ENCODE measurements around the gene NKIRAS1. TPM values are rescaled to one million over a fixed set of nuclear protein-coding genes. Genes with fewer than 3 reads are reported as not detected.

NKIRAS1 gene
- total and polyA plus RNA-seq, 2 of the 8 experiments (the other 6 are each of a cell fraction or from before 2014, with no cell fraction given) = 3.4 to 7.0 TPM

DNA sequence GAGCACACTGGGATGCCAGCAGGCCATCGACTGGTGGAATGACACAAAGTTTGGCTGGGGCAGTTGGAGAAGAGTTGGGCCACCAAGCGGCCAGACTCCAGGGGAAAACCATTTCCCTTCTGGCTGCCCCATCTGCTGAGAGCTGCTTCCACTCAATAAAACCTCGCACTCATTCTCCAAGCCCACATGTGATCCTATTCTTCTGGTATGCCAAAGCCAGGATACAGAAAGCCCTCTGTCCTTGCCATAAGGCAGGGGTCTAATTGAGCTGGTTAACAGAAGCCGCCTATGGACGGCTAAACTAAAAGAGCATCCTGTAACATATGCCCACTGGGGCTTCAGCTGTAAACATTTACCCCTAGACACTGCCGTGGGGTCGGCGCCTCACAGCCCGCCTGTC lies 55.1 kb downstream of the NKIRAS1 start:
- Histone ChIP-seq H3K9me3 (ENCODE audit: insufficient read depth in 2 of 2, low read depth in 1 of 2, low read length in 1 of 2) (no peaks in the 10 kb centered on the region), H2BK12ac (ENCODE audit: low read depth, low read length) (no peak overlapping the region), H3K23ac (ENCODE audit: insufficient read length) (no peak overlapping the region), H3K27ac (ENCODE audit: low read depth, low read length) (no peak overlapping the region), H3K18ac (ENCODE audit: extremely low read depth, low read length) (no peak overlapping the region), H2BK5ac (ENCODE audit: low read depth, low read length) (no peak overlapping the region; the same call in 1 of the 2 replicates), H3K4ac (replicated peaks; ENCODE audit: insufficient read length, low read depth, low read length) (no peak overlapping the region), H3K36me3 (ENCODE audit: control insufficient read depth in 2 of 4, insufficient read depth in 4 of 4, low read length in 3 of 4) (peaks cover 0 to 3% (median 0%) of the 10 kb centered on the region in 4 experiments; a peak in 1 of 8 replicates), H3K4me1 (replicated peaks in 1 of 4; ENCODE audit: control insufficient read depth in 3 of 4, insufficient read depth in 4 of 4, low read length in 3 of 4) (peaks cover 5 to 21% (median 14%) of the 10 kb centered on the region in 4 experiments), H3K14ac (ENCODE audit: insufficient read length) (no peak overlapping the region), H4K8ac (ENCODE audit: extremely low read depth, insufficient read depth, low read length) (no peak overlapping the region), H2BK120ac (replicated peaks; ENCODE audit: low read depth, low read length) (no peak overlapping the region), H3K79me2 (ENCODE audit: control insufficient read depth in 1 of 2, insufficient read depth in 2 of 2, low read length in 2 of 2) (peaks cover 0 to 90% of the 10 kb centered on the region in 2 experiments; a peak in 2 of 4 replicates), H3K4me2 (ENCODE audit: insufficient read depth in 1 of 2, low read depth in 2 of 2, low read length in 2 of 2) (no peak overlapping the region), H3K23me2 (ENCODE audit: low read depth, low read length) (no peaks in the 10 kb centered on the region), H4K20me1 (replicated peaks in 1 of 2; ENCODE audit: control insufficient read depth in 1 of 2, insufficient read depth in 2 of 2, low read length in 2 of 2) (peaks cover 16 to 17% of the 10 kb centered on the region in 2 experiments), H2AK5ac (ENCODE audit: low read depth, low read length) (no peak overlapping the region), H2BK15ac (ENCODE audit: low read length) (no peak overlapping the region), H4K5ac (ENCODE audit: insufficient read length, low read depth, low read length) (no peak overlapping the region), H3K56ac (replicated peaks; ENCODE audit: insufficient read length, low read depth, low read length) (no peak overlapping the region), H3K9ac (replicated peaks in 1 of 4; ENCODE audit: extremely low read depth in 1 of 4, low read depth in 3 of 4, low read length in 3 of 4) (no peak overlapping the region), H4K91ac (replicated peaks; ENCODE audit: insufficient read length, low read length) (no peak overlapping the region), H2AFZ (ENCODE audit: low read length) (no peak overlapping the region), H3K27me3 (replicated peaks in 1 of 4; ENCODE audit: control insufficient read depth in 3 of 4, extremely low read depth in 1 of 4, insufficient read depth in 3 of 4, low read length in 3 of 4) (no peaks in the 10 kb centered on the region), H3K4me3 (ENCODE audit: extremely low read depth in 1 of 4, insufficient read depth in 2 of 4, low read depth in 3 of 4, low read length in 4 of 4) (no peak overlapping the region), H3K79me1 (ENCODE audit: low read depth, low read length) (no peaks in the 10 kb centered on the region), H2BK20ac (ENCODE audit: low read length) (no peak overlapping the region)
- POLR2A ChIA-PET (ENCODE audit: partially characterized antibody) = interaction anchor here (1.3 to 2.3 kb wide), 4 partner anchors 10 to 55 kb away, joined by 3 to 7 read pairs (median 4); partner anchors contain the start of genes NKIRAS1 and RPL15
- TF ChIP-seq SP2 (IDR thresholded peaks at IDR 0.05; ENCODE audit: low read length) (no peak), POLR2A (IDR thresholded peaks at IDR 0.05; ENCODE audit: control extremely low read depth in 1 of 2, low read depth in 2 of 2, low read length in 2 of 2) (no peak), JUN (IDR thresholded peaks at IDR 0.05; ENCODE audit: low read depth, low read length) (no peak), KDM1A (IDR thresholded peaks at IDR 0.05; ENCODE audit: borderline replicate concordance, low read length) (no peak)
- TF ChIP-seq, protein P1, sequence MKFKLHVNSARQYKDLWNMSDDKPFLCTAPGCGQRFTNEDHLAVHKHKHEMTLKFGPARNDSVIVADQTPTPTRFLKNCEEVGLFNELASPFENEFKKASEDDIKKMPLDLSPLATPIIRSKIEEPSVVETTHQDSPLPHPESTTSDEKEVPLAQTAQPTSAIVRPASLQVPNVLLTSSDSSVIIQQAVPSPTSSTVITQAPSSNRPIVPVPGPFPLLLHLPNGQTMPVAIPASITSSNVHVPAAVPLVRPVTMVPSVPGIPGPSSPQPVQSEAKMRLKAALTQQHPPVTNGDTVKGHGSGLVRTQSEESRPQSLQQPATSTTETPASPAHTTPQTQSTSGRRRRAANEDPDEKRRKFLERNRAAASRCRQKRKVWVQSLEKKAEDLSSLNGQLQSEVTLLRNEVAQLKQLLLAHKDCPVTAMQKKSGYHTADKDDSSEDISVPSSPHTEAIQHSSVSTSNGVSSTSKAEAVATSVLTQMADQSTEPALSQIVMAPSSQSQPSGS (IDR thresholded peaks at IDR 0.05; ENCODE audit: low read length) = no peak
- DNase-seq (ENCODE audit: low read depth in 1 of 2, low spot score in 2 of 2) (no peak), FAIRE-seq (no peak)
- WGBS, 2 experiments (ENCODE audit: extremely low coverage in 1 of 2, insufficient coverage in 1 of 2, insufficient read length in 1 of 2, insufficient replicate concordance in 2 of 2, low coverage in 1 of 2, low lambda C conversion rate in 2 of 2, missing lambda C conversion rate in 1 of 2) = 92% methylated on average over 9 of the region's 9 CpGs; no CpG with 5 or more reads in 1 of the 2 experiments
- CTCF ChIA-PET (ENCODE audit: partially characterized antibody) = interaction anchor here (0.8 to 1.6 kb wide), 4 partner anchors 23 to 28 kb away, joined by 4 to 9 read pairs (median 5); no protein-coding TSS in a partner anchor

Measured in H1 (cell line).